CD4-positive, alpha-beta T cell (primary cell): ENCODE data around the gene MFAP4. TPM values are rescaled to one million over a fixed set of nuclear protein-coding genes. Genes with fewer than 3 reads are reported as not detected.

Experiments
- ATAC-seq: fragments of 200-7000 bp; cut with Tn5 transposase; one replicate; pipeline ENCODE4 v1.10.0; 2022; ENCODE audit warnings: mild to moderate bottlenecking; ENCODE audit not compliant: poor library complexity
- CTCF ChIA-PET: fragments of 350-600 bp; sonication (Branson Sonifier 250); formaldehyde crosslinking; loops from one replicate; lab custom pipeline; 2021; ENCODE audit warnings: antibody characterized with exemption, inconsistent platforms; lab: Charles Lee
- POLR2A ChIA-PET: fragments of 350-600 bp; sonication (Branson Sonifier 250); formaldehyde crosslinking; loops from one replicate; lab custom pipeline; 2021; ENCODE audit warnings: antibody characterized with exemption, inconsistent platforms; lab: Charles Lee
- DNase-seq, 14 experiments: peaks; one replicate each; pipeline ENCODE4 v3.0.0-alpha.2; 2013 to 2020; ENCODE audit warnings: mixed read lengths in 2 of 14
- H3K27ac ChIP-seq, 2 donors: one replicate each; pipeline versions ENCODE4 v1.5.1 to v1.7.0; 2013; ENCODE audit warnings: low read length in 2 of 2, low read depth in 1 of 2, mild to moderate bottlenecking in 1 of 2
- H3K27me3 ChIP-seq, 2 experiments: 1 replicate in 1 of 2; 2 replicates in 1 of 2; pipeline versions ENCODE4 v1.6.1 to v1.7.0; 2013; ENCODE audit warnings: low read length in 2 of 2, control low read depth in 1 of 2, mild to moderate bottlenecking in 1 of 2, moderate library complexity in 1 of 2; ENCODE audit not compliant: insufficient read depth in 2 of 2, control insufficient read depth in 1 of 2
- H3K36me3 ChIP-seq: one replicate; pipeline ENCODE4 v1.6.1; 2013; ENCODE audit warnings: low read length, control low read depth; ENCODE audit not compliant: insufficient read depth
- H3K4me1 ChIP-seq: one replicate; pipeline ENCODE4 v1.6.1; 2013; ENCODE audit warnings: low read length, control low read depth; ENCODE audit not compliant: insufficient read depth
- H3K4me3 ChIP-seq: one replicate; pipeline ENCODE4 v1.5.1; 2013; ENCODE audit warnings: mild to moderate bottlenecking, low read length, moderate library complexity
- H3K9me3 ChIP-seq, 2 experiments: 1 replicate in 1 of 2; 2 replicates in 1 of 2; pipeline versions ENCODE4 v1.6.1 to v1.7.0; 2013; ENCODE audit warnings: low read length in 2 of 2, mild to moderate bottlenecking in 2 of 2, control low read depth in 1 of 2, moderate library complexity in 1 of 2; ENCODE audit not compliant: control insufficient read depth in 1 of 2, insufficient read depth in 1 of 2
- H3K27ac Mint-ChIP-seq: one replicate; pipeline ENCODE4 v1.8.0; 2020; ENCODE audit warnings: mixed read lengths
- H3K27me3 Mint-ChIP-seq: one replicate; pipeline ENCODE4 v1.8.0; 2021; ENCODE audit warnings: mixed read lengths
- H3K36me3 Mint-ChIP-seq: one replicate; pipeline ENCODE4 v1.8.0; 2021; ENCODE audit warnings: low read depth, mixed read lengths
- H3K4me1 Mint-ChIP-seq: one replicate; pipeline ENCODE4 v1.8.0; 2021; ENCODE audit warnings: low read depth, mixed read lengths
- H3K4me3 Mint-ChIP-seq: one replicate; pipeline ENCODE4 v1.8.0; 2020; ENCODE audit warnings: mild to moderate bottlenecking, mixed read lengths
- H3K9me3 Mint-ChIP-seq: one replicate; pipeline ENCODE4 v1.8.0; 2020; ENCODE audit warnings: mixed read lengths
- intact Hi-C, 2 experiments: fragments of 100-400 bp; cut with DNase I in 1 of 2; cut with micrococcal nuclease in 1 of 2; formaldehyde crosslinking; loops; one replicate each; pipeline versions ENCODE4 v1.15.1 to v1.9.0; 2023 to 2025; cut with DNase I, micrococcal nuclease
- total RNA-seq, 174 experiments: library from RNA in 2 of 174; stranded (reverse) in 2 of 174; gene quantifications; one replicate each; pipeline ENCODE4 v1.2.3 and lab custom pipeline; 2021 to 2026
- TF ChIP-seq, protein P1 (sequence below): fragments of 200-600 bp; IDR thresholded peaks from one replicate; pipeline ENCODE4 v1.8.0; 2022; ENCODE audit warnings: antibody characterized with exemption, mild to moderate bottlenecking

MFAP4 gene
- total RNA-seq, 2 experiments from 2014 or later: not detected

GRCh38 chr17:19417611-19418010 lies 30.6 kb upstream of the MFAP4 start:
- intact Hi-C loops: no loop called here
- CTCF ChIA-PET: no interaction called here

DNA sequence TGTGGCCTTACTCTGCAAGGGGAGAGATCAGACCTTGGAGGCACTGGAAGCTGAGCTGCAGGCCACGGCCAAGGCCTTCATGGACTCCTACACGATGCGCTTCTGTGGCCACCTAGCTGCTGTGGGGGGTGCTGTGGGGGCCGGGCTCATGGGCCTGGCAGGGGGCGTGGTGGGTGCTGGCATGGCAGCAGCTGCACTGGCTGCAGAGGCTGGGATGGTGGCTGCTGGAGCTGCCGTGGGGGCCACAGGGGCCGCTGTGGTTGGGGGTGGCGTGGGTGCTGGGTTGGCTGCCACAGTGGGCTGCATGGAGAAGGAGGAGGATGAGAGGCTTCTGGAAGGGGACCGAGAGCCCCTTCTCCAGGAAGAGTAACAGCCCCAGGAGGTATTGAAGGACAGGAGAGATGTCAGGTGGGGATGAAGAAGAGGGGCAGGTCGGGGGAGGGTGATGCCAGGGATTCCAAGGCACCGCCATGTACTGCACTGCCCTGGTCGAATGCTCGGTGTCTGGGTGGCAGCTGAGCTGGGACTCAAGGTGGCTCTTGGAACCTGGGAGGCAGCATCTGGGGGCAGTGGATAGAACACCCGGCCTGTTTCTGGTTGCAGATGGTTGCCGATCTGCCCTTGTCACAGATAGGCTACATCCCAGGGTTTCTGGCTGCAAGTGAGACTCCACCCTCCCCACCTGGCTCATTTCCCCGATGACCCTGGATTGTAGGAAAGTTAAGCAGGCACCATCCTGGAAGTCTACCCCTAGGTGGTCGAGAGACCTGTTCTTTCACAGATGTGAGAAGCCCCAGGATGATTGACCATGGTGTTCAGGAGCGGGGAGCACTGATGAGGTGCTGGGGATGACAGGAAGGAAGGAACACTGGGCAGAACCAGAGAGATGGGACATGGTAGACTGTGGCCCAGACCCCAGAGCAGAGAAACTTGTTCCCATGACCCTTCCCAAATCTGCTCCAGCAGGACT lies 29.1 kb upstream of the MFAP4 start:
- Mint-ChIP-seq H3K27me3 (no peaks in the 10 kb centered on the region), H3K4me1 (peaks cover 12% of the 10 kb centered on the region), H3K27ac (no peak overlapping the region), H3K4me3 (no peak overlapping the region), H3K36me3 (no peaks in the 10 kb centered on the region), H3K9me3 (no peaks in the 10 kb centered on the region)
- ChIA-PET POLR2A (no interaction called here), CTCF (no interaction called here)
- Histone ChIP-seq H3K27me3 (peaks cover 0 to 2% of the 10 kb centered on the region in 2 experiments), H3K4me3 (no peak overlapping the region), H3K9me3 (no peaks in the 10 kb centered on the region), H3K4me1 (peaks cover 6% of the 10 kb centered on the region), H3K27ac (no peak overlapping the region), H3K36me3 (no peaks in the 10 kb centered on the region)
- ATAC-seq: no peak
- intact Hi-C loops: no loop called here
- TF ChIP-seq, protein P1, sequence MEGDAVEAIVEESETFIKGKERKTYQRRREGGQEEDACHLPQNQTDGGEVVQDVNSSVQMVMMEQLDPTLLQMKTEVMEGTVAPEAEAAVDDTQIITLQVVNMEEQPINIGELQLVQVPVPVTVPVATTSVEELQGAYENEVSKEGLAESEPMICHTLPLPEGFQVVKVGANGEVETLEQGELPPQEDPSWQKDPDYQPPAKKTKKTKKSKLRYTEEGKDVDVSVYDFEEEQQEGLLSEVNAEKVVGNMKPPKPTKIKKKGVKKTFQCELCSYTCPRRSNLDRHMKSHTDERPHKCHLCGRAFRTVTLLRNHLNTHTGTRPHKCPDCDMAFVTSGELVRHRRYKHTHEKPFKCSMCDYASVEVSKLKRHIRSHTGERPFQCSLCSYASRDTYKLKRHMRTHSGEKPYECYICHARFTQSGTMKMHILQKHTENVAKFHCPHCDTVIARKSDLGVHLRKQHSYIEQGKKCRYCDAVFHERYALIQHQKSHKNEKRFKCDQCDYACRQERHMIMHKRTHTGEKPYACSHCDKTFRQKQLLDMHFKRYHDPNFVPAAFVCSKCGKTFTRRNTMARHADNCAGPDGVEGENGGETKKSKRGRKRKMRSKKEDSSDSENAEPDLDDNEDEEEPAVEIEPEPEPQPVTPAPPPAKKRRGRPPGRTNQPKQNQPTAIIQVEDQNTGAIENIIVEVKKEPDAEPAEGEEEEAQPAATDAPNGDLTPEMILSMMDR: no peak
- no peak for DNase-seq

More at GRCh38 chr17:19417611-19418010, 30.6 kb upstream of the MFAP4 start:
- DNase-seq: peak in 3 of 14 experiments; percentile 6 to 27 (median 17)
- Mint-ChIP-seq H3K4me1 (peaks cover 12% of the 10 kb centered on the region), H3K27me3 (no peaks in the 10 kb centered on the region), H3K27ac (no peak overlapping the region), H3K4me3 (no peak overlapping the region), H3K36me3 (no peaks in the 10 kb centered on the region), H3K9me3 (no peaks in the 10 kb centered on the region)
- H3K4me3 ChIP-seq: no peak overlapping the region
- no peaks in the 10 kb centered on the region for H3K36me3 ChIP-seq
- no peaks in the 10 kb centered on the region for H3K9me3 ChIP-seq
- POLR2A ChIA-PET: interaction anchor here (1.0 kb wide), 1 partner anchor 40 kb away, joined by 3 read pairs; no protein-coding TSS in a partner anchor
- H3K27ac ChIP-seq: no peak overlapping the region
- no peak for ATAC-seq
- peaks cover 0 to 2% of the 10 kb centered on the region in 2 experiments for H3K27me3 ChIP-seq
- H3K4me1 ChIP-seq: peaks cover 6% of the 10 kb centered on the region
- TF ChIP-seq, protein P1: no peak

- H3K4me1 Mint-ChIP-seq: peaks cover 12% of the 10 kb centered on the region
- H3K27ac ChIP-seq: no peak overlapping the region
- no peak for ATAC-seq
Observed at GRCh38 chr17:19415311-19415710, 28.3 kb upstream of the MFAP4 start.

More at GRCh38 chr17:19415311-19415710, 28.3 kb upstream of the MFAP4 start:
- no peak for DNase-seq
- no peak overlapping the region for H3K4me3 Mint-ChIP-seq
- Histone ChIP-seq H3K27me3 (peaks cover 0 to 2% of the 10 kb centered on the region in 2 experiments), H3K9me3 (no peaks in the 10 kb centered on the region), H3K36me3 (no peaks in the 10 kb centered on the region), H3K4me3 (no peak overlapping the region), H3K4me1 (peaks cover 6% of the 10 kb centered on the region)
- H3K36me3 Mint-ChIP-seq: no peaks in the 10 kb centered on the region
- intact Hi-C loops: no loop called here
- CTCF ChIA-PET: no interaction called here
- no peaks in the 10 kb centered on the region for H3K9me3 Mint-ChIP-seq
- POLR2A ChIA-PET: no interaction called here
- H3K27me3 Mint-ChIP-seq: no peaks in the 10 kb centered on the region
- TF ChIP-seq, protein P1: no peak
- H3K27ac Mint-ChIP-seq: no peak overlapping the region
